Hematopoietic multipotent progenitor cell treated with erythropoietin and hydrocortisone succinate and interleukin-3 and kit ligand, for 6 days (in vitro differentiated cells): ENCODE measurements around the gene TMEM239.
"Not testable (repeated sequence)": the region's sequence is repeated elsewhere in the genome, so short reads cannot be mapped to it uniquely, and the experiment has no call there.

ENCODE experiments used
- DNase-seq: peaks from one replicate; pipeline ENCODE4 v3.0.0-alpha.2; 2015

TMEM239 gene

DNA sequence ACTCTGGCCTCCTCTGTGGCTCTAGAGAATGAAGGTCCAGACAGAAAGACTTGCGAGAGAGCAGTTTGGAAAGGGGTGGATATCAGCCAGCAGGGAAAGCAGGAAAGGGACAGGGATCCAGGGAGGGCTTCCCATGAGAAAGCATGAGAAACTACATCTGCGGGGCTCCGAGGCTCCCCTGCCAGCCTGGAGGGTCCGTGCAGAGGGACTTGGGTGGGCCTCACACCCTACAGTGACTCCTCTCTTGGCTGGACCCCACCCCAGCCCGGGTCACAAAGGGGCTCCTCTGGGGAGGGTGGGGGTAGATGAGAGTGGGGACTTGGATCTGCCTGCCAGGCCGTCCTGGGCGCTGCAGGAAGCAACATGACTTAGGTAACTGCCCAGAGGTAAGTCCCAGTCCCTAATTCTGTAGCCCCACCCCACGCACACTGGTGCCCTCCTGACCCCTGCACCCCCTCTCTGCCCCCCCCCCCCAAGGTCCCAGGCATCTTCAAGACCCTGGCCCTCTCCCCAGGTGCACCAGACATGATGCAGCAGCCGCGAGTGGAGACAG lies at the start of gene TMEM239:
TMEM239 (plus strand) TSS at position 335 of the 553 bp plus-strand sequence; CDS start at position 526, 191 bp downstream.
- DNase-seq, result no peak

DNA sequence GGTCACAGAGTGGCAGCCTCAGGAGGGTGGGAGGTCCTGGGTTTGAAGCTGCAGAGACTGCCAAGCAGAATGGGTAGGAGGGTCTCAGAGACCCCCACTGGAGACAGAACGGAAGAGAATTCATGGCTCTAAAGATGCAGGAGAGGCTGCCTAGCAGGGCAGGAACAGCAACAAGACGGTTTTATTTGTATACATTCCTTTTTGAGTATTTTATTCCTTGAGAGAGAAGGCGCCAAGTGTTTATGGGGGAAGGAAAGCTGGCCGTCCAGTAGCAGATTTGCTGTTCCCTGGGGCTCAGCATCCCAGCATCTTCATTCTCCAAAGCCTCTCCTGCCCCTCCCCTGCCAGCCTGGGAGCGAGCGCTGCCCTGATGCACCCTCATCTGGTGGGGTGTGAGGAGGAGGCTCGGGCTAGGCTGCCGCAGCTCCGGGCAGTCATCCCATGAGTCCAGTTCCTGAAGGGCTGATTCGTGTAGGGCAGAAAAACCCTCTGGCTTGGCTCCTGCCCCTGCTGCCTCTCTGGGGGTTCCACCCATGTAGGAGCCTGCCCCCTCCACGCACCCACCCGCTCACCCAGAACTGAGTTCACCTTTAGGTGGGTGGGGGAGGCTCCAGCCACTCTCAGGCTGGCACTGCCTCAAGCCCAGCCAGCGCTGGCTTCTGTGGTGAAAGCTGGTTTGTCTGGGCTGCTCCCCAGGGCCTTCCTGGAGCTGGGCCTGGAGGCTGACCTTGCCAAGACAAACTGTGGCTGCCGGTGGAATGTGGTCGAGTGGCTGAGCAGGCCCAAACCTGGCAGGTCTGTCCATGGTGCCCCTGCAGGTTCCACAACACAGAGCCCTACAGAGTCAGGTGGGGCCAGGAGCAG lies 48.2 kb upstream of the TMEM239 start:
- no peak for DNase-seq

DNA sequence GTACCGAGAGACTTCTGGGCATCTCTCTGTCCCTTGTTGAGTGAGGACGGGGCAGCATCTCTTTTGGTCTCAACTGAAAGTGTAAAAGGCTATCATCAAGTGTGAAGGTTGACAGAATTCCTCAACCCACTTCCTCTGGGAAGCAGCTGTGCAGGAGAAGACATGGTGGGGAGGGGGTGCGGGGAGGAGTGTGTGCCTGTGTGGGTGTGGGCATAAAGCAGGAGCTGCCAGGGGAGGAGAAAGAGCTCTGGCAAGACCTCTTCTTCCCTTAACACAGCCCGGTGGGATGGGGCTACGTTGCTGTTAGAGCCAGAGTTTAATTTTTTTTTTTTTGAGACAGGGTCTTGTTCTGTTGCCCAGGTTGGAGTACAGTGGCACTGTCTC lies 47.5 kb upstream of the TMEM239 start:
- no peak for DNase-seq

DNA sequence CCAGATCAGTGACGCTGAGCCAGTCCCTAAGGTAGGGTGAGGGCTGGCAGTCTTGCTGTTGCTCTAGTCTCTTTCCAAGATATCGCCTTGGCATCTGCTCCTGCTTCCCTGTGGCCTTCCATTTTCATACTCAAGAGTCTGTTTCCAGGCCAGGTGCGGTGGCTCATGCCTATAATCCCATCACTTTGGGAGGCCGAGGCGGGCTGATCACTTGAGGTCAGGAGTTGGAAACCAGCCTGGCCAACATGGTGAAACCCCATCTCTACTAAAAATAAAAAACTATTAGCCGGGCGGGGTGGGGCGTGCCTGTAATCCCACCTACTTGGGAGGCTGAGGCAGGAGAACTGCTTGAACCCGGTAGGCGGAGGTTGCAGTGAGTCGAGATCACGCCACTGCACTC lies 46.1 kb upstream of the TMEM239 start:
- not testable (repeated sequence) for DNase-seq

DNA sequence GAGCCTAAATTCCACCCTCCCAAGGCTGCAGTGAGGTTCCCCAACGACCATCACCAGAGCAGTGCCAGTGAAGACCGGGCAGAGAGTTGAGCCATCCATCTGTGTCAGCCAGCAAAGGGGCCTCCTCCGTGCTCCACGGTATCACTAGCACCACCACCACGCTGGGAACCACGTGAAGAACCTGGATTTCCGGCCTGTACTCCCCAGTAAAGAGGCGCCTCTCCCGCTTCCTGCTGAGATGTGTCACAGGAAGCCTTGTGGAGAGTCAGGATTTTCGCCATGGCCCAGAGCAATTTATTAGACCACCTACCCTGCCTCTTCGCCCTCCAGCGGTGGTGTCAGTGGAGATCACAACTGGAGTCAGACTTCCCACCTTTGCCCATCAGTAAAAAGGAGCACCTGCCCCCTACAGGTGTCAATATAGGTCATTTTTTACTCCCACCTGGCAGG lies 44.5 kb upstream of the TMEM239 start:
- no peak for DNase-seq

DNA sequence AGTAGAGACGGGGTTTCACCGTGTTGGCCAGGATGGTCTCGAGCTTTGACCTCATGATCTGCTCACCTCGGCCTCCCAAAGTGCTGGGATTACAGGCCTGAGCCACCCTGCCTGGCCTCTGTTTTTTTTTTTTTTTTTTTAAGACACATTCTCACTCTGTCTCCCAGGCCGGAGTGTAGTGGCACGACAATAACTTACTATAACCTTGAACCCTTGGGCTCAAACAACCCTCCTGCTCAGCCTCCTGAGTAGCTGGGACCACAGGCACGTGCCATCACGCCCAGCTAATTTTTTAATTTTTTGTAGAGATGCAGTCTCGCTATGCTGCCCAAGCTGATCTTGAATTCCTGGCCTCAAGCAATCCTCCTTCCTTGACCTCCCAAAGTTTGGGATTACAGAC lies 42.4 kb upstream of the TMEM239 start:
- no peak for DNase-seq

DNA sequence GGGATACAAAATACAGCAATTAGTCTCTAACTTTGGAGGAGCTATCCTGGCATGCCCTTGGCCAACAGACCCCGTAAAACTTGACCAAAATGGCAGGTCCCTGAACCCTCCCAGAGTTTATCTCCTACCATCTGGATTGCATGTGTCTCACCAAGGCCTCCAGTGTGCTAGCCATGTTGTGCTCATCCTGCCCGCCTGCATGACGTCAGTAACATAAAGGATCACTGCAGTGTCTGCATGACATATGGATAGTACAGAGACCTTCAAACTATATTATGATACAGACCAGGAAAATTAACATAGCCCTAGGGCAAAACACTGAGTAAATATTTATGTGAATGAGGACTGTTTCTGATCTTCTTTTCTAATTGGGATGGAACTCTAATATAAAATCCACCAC lies 41.0 kb upstream of the TMEM239 start:
- no peak for DNase-seq

DNA sequence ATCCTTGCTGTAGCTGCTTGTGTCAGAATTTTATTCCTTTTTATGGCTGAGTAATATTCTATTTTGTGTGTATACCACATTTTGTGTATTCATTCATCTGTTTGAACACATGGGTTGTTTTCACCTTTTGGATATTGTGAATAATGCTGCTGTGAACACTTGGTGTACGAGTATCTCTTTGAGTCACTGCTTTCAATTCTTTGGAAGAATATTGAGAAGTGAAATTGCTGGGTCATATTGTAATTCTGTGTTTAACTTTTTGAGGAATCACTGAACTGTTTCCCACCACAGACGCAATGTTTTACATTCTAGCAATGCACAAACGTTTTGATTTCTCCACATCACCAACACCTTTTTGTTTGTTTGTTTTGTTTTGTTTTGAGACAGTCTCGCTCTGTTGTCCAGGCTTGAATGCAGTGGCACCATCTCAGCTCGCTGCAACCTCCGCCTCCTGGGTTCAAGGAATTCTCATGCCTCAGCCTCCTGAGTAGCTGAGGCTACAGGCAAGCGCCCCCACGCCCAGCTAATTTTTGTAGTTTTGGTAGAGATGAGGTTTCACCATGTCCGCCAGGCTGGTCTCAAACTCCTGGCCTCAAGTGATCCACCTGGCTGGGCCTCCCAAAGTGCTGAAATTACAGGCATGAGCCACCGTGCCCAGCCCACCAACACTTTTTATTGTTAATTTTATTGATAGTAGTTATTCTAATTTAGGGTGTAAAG lies 37.4 kb upstream of the TMEM239 start:
- no peak for DNase-seq

DNA sequence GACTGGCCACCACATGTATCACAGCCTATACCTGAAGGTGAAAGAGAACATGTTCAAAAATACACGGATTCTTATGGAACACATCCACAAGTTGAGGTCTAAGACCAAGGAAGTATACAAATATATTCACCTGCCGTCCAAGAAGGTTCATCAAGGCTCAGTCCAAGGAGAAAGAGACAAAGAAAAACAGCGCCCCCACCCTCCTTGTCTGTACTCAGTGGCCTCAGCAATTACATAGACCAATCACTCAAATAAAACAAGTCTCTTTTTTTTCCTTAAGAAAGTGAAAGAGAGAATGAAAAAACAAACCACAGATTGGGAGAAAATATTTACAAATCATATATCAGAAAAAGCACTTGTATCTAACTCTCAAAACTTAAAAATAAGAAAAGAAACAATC lies 35.2 kb upstream of the TMEM239 start:
- no peak for DNase-seq

DNA sequence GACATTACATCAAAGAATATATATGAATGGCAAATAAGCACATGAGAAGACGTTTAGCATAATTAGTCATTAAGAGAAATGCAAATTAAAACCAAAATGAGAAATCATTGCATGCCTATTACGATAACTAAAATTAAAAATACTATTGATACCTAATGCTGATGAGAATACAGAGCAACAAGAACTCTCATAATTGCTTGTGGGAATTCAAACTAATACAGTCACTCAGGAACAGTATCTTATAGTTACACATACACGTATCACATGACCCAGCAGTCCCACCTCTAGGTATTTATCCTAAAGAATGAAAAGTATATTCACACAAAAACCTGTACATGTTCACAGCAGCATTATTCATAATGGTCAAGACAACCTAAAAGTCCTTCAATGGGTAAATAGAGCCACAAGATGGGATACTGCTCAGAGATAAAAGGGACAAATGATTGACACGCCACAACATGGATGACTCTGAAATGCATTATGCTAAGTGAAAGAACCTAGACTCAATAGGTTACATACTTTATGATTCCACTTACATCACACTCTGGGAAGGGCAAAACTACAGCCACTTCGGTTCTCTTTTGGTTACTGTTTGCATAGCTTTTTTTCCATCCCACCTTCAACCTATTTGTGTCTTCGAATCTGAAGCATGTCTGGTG lies 32.1 kb upstream of the TMEM239 start:
- no peak for DNase-seq

DNA sequence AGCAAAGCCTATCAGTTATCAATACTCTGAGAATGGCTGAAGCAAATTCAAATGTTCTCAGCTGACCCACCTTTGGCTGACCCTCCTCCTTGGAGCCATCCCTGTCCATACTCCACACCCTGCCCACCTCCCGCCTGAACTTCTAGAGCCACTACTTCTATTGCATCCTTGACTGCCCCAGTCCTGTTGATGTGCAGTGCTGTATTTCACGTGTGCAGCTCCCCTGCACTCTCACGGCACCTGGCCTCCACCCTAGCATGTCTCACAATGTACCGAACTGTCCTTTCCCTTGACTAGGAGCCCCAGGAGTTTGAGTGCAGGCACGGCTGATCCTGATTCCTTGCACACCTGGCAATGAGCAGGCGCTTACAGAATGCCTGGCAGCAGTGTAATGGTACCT lies 22.7 kb upstream of the TMEM239 start:
- DNase-seq, result no peak

DNA sequence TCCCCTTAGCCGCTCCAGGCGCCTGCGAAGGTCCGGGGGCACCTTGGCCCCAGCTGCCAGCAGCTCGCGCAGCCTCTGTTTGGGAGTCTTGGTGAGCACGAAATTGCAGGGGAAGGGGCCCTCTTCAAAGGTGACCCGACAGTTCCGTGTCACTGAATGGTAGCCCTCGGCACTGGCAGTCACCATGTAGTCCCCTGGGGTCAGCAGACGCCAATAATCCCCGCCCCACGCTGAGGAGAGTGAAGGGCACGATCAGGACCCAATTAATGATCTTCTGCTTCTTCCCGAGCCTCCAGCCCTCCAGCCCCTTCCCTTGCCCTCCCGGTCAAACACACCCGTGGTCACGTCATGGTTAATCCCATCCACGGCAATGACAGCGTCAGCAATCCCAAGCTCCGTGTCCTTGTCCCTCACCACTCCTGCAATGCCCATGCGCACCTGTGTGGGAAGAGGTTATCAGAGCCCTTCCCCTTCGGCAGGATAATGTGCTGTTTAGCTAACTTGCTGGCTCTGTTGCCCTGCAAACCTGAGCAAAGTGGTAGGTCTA lies 21.9 kb upstream of the TMEM239 start:
- no peak for DNase-seq

DNA sequence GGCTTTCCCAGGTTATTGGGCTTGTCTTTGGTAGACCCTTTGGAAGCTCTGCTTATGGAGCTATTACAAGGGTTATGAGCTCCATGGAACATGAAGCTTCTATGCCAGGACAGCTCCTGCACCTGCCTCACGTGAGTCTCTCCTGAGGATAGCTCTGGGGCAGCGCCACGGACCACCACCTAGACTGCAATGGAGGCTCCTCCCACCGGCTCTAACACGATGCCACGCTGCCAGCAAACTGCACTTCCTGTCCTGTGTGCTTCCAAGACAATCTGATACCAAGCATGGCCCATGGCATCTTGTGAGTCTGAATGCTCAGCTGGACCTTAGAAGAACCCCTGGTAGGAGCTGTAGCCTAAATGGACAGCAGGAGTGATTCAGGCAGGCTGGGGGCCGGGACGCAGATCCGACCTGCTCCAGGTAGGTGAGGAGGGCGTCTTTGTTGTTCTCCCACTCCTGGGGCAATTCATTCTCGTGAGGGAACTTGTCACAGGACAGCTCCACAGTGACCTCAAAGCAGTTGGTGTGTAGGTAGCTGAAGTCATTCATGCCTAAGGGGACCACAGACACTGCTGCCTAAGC lies 21.2 kb upstream of the TMEM239 start:
- no peak for DNase-seq

DNA sequence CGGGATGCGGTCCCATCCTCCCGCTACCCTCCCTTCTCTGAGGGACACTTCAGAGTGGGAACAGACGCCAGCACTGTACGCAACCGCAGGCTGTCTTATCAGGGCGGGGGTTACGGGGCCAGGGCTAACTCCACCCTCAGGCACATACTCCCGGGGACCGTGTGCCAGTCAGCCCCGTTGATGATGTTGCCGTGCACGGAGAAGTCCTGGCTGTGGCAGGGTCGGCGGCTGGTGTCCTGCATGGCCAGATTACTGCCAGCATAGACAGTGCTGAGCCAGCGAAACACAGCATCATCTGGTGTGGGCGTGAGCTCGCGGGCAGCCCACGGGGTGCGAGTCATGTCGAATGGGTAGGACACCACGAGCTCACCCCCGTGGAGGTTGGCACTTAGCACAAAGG lies 20.7 kb upstream of the TMEM239 start:
- peak; percentile 78 for DNase-seq

DNA sequence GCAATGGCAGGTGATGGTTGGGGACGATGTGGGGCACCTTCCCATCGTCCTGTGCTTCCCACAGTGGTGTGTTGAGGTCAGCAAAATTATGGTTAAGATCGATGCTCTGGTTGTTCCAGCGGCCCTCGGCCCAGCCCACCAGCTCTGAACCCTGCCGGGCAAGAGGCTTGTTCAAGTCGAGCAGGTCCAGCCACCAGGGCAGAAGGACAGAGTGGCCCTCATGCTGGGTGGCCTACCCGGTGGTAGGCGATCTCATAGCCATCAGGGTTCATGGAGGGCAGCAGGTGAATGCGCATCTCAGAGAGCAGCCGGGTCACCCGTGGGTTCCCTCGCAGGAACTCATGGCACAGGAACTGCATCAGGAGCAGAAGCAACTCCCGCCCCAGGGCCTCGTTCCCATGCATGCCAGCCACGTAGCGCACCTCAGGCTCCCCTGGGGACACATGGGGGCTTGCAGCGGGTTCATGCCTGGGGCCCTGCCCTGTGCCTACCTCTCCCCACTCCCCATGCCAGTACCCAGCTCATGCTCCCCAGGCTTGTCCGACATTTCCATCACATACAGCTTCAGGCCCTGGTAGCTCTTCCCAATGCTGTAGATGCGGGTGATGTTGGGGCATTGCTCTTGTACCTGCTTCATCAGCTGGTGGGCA lies 20.0 kb upstream of the TMEM239 start:
- no peak for DNase-seq

DNA sequence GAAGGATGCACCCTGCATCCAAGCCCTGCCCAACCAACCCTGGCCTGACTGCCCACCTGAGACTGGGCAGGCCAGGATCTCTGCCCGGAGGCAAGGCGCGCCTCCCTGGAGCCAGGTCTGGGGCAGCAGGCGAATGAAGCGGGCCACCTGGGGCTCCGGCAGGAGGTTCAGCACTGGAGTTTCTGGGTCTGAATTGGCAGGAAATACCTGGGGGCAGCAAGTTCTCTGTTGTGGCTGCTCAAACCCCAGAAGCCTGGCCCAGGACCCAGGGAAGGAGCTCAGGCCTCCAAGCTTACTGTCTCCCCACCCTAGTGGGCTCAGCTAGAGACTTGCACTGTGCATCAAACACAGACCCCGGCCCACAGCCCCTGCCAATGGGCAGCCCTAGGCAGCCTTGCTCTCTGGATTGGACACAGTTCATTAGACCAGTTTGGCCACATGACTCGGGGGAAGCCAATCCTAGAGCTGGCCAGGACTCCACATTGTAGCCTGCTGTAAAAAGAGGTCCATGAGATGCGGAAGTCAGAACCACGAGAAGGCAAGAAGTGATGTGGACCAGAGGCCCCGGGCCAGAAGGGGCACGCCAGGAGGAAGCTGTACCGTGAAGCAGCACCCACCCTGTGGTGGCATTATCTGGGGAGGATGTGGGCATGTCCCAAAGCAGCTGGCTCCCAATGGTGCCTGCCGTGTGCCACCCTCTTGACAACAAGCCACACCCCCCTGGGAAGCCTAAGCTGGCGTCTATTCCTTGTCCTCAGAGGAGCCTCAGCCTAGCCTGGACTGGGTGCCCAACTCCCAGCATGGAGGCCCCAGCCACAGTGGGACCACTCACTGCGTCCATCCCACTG lies 18.8 kb upstream of the TMEM239 start:
- peak; percentile 15 for DNase-seq

DNA sequence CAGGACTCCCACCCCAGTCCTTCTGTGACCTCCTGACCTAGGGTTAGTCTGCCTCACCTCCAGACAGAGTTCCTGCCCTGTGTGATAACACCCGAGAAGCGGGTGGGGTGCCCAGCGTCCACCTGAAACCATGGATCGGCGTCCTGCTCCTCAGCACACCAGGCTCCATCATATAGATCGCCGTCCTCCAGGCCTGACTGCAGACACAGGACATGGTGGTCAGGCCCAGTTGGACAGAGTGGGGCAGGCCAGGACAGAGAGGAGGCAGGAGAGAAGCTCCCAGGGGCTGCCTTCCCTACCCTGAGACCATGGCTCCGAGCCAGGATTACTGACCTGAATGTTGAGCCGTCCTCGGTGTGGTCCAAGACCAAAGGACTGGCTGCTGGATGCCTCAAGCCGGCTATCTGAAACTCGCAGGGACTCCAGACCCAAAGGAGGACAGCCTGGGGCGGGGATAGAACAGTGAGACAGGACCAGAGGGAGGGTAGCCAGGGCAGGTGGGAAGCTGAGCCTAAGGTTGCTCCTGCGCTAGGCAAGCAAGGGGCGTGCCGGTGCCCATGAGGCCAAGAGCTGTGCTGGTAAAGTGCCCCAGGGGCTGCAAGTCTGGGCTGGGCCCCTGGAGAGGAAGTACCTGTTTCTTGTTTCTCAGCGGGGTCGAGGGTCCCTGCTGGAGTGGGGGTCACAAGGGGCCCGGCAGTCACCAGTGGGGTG lies 17.9 kb upstream of the TMEM239 start:
- DNase-seq, result no peak

DNA sequence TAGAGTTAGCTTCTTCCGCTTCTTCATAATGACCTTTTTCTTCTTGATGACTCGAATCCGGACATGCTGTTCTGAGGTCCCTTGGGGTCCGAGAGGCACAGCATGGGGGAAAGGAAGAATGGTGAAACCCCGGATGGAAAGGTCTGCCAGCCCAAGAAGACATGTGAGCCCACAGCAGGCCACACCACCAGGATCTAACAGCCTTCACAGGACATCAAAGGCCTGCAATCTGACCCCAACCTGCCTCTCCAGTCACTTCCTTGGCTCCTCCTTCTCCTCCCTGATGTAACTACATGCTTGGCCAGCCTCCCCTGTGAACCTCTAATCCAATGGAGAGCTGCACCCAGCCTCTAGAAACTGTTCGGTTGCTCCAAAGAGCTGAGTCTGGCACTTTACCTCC lies 17.4 kb upstream of the TMEM239 start:
- peak; percentile 27 for DNase-seq

DNA sequence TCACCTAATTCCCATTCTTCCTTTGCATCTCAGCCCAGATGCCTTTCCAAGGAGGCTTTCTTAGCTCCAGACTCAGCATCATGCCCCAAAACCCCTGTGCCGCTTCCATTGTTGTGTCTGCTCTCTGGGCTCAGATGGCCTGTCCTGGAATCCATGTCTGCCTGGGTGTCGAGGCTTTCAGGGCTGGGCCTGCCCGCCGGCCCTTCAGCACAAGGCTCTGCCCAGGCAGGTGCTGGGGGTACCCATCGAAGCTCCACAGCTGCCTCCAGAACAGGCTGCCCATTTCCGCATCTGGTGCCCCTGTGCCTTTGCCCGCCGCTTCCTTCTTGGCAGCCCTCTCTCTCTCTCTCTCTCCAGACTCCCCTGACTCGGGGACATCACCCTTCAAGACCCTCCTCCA lies 16.9 kb upstream of the TMEM239 start:
- peak; percentile 8 for DNase-seq
